GM06990 (cell line): Measurements from ENCODE around the gene TRIM14.

ENCODE experiments used
- DNase-seq: peaks from one replicate; pipeline ENCODE4 v3.0.0-alpha.2; 2011; ENCODE audit not compliant: insufficient read length; ENCODE audit errors: extremely low read depth
- H3K27me3 ChIP-seq: replicated peaks from 2 replicates; pipeline ENCODE4 v1.6.0; 2011; ENCODE audit warnings: low read length; ENCODE audit not compliant: control insufficient read depth, insufficient read depth
- H3K36me3 ChIP-seq: 2 replicates; pipeline ENCODE4 v1.5.1; 2011; ENCODE audit warnings: low read length; ENCODE audit not compliant: control insufficient read depth, insufficient read depth
- H3K4me3 ChIP-seq: replicated peaks from 2 replicates; pipeline ENCODE4 v1.5.1; 2011; ENCODE audit warnings: low read depth, mild to moderate bottlenecking, control low read depth, low read length
- TF ChIP-seq, protein P1 (sequence below): IDR thresholded peaks from 2 replicates; pipeline ENCODE4 v1.5.1; 2011; ENCODE audit warnings: low read length, control low read depth, mild to moderate bottlenecking, inconsistent platforms; ENCODE audit not compliant: insufficient read depth, poor library complexity, severe bottlenecking

The TRIM14 gene

DNA sequence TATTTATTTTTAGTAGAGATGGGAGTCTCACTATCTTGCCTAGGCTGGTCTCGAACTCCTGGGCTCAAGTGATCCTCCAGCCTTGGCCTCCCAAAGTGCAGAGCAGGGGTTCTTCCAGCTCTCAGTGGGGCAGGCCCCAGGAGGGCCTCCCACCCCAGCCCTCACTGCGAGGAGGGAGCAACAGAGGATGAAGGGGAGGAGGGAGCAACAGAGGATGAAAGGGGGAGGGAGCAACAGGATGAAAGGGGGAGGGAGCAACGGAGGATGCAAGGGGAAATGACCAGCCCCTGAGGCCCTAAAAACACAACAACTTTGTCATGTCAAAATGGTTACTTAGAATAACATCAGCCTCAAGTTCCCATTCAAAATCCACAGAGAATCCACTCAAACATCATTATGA is 10.0 kb downstream of the TRIM14 start:
- Histone ChIP-seq H3K36me3 (peaks cover 9% of the 10 kb centered on the region), H3K4me3 (no peak overlapping the region), H3K27me3 (no peaks in the 10 kb centered on the region)
- TF ChIP-seq, protein P1, sequence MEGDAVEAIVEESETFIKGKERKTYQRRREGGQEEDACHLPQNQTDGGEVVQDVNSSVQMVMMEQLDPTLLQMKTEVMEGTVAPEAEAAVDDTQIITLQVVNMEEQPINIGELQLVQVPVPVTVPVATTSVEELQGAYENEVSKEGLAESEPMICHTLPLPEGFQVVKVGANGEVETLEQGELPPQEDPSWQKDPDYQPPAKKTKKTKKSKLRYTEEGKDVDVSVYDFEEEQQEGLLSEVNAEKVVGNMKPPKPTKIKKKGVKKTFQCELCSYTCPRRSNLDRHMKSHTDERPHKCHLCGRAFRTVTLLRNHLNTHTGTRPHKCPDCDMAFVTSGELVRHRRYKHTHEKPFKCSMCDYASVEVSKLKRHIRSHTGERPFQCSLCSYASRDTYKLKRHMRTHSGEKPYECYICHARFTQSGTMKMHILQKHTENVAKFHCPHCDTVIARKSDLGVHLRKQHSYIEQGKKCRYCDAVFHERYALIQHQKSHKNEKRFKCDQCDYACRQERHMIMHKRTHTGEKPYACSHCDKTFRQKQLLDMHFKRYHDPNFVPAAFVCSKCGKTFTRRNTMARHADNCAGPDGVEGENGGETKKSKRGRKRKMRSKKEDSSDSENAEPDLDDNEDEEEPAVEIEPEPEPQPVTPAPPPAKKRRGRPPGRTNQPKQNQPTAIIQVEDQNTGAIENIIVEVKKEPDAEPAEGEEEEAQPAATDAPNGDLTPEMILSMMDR, result no peak
- DNase-seq, result no peak

DNA sequence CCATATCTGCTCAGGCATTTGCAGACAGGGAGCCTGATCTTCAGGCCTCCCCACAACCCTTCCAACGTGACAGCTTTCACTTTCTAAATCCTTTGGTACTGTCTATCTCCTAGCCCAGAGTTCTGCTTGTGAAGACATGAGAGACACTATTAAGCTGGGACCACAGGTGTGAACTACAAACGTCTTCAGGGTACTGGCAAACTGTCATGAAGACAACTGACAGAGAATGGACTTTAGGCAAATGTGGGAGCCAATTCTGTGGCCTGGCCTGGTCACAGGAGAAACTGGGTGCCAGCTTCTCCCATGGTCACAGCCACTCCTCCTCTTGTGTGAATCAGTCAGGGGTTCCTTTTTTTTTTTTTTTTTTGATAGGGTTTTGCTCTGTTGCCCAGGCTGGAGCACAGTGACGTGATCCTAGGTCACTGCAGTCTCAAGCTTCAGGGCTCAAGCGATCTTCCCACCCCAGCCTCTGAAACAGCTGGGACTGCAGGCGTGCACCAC is 10.4 kb downstream of the TRIM14 start:
- peaks cover 9% of the 10 kb centered on the region for H3K36me3 ChIP-seq
- no peaks in the 10 kb centered on the region for H3K27me3 ChIP-seq
- TF ChIP-seq, protein P1, result no peak
- H3K4me3 ChIP-seq, result no peak overlapping the region
- DNase-seq, result peak; percentile 73

DNA sequence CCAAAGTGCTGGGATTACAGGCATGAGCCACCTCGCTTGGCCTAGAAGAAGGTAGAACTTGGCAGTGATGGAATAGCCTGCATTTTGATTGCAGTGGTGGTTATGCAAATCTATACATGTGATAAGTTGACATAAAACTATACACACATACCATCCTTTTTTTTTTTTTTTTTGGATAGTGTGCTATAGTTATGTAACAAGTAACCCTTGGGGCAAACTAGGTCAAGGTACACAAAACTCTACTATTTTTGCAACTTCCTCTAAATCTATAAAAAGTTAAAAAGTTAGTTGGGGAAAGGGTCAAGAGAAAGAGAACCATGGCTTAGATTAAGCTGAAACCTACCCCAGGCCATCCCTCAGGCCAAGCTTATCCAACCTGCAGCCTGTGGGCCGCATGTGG is 11.1 kb downstream of the TRIM14 start:
- Histone ChIP-seq H3K36me3 (peaks cover 9% of the 10 kb centered on the region), H3K4me3 (no peak overlapping the region), H3K27me3 (no peaks in the 10 kb centered on the region)
- no peak for DNase-seq
- TF ChIP-seq, protein P1, result no peak

DNA sequence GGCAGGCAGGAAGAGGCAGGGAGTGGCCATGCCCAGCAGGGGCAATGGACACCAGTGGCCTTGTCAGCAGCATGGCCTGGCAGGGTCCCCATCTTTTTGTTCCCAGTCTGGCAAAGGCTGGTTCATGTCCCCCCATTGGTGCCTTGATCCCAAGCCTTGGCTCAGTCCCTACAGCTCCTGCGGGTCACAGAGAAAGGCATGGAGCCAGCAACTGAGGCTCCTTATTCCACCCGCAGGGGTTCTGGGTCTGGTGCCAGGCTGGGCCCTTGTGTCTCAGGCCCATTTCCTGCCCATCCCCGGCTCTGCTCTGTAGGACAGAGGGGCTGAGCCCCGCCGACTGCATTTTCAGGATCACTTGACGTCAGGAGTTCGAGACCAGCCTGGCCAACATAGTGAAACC is 14.0 kb downstream of the TRIM14 start:
- H3K36me3 ChIP-seq, result peaks cover 9% of the 10 kb centered on the region
- H3K4me3 ChIP-seq, result no peak overlapping the region
- TF ChIP-seq, protein P1, result no peak
- no peak for DNase-seq
- H3K27me3 ChIP-seq, result no peaks in the 10 kb centered on the region

DNA sequence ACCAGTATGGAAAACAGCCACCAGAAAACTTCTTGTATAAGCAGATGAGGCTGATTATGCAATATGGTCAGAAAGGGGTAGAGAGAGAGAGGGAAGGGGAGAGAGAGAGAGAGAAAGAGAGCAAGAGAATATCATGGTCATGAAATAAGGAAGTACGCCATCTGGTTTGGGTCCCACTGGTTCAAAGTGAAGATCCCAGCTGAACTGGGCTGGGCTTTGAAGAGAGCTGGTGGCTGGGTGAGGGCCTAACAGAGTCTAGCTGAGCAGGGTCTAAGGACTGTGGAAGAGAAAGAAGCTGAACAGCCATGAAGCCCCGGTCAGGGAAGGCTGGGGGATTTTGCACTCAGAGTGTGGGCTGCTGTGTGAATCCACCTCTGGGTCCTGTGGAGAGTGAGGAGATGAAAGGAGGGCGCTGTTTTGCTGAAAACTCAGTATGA is 14.6 kb downstream of the TRIM14 start:
- TF ChIP-seq, protein P1, result no peak
- Histone ChIP-seq H3K4me3 (no peak overlapping the region), H3K27me3 (no peaks in the 10 kb centered on the region), H3K36me3 (peaks cover 8% of the 10 kb centered on the region)
- DNase-seq, result no peak

DNA sequence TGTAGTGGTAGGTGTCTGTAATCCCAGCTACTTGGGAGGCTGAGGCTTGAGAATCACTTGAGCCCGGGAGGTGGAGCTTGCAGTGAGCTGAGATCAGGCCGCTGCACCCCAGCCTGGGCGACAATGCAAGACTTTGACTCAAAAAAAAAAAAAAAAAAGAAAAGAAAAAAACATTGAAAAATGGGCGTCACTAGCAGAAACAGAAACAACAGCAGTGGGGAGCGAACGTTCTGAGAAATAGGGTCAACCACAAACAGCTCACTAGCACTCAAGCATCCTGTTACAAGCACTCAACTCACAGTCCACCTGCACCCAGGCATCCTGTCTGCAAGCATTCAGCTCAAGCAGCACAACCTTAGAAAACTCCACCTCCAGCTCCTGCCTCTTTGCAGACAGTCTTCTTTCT is 17.2 kb downstream of the TRIM14 start:
- no peak overlapping the region; the same call in 1 of the 2 replicates for H3K4me3 ChIP-seq
- H3K27me3 ChIP-seq, result no peaks in the 10 kb centered on the region
- TF ChIP-seq, protein P1, result no peak
- DNase-seq, result peak; percentile 81
- H3K36me3 ChIP-seq, result peaks cover 11% of the 10 kb centered on the region
